Nephron progenitor cell (in vitro differentiated cells): ENCODE measurements around the gene COA1.

Experiments used
- DNase-seq: peaks from one replicate; pipeline ENCODE4 v3.0.0; 2021
- H3K27ac Mint-ChIP-seq: 2 replicates; pipeline ENCODE4 v1.8.0; 2021; ENCODE audit warnings: mild to moderate bottlenecking, moderate library complexity, mixed read lengths
- H3K27me3 Mint-ChIP-seq: 2 replicates; pipeline ENCODE4 v1.8.0; 2021; ENCODE audit warnings: mild to moderate bottlenecking, low read depth, mixed read lengths; ENCODE audit not compliant: poor library complexity
- H3K36me3 Mint-ChIP-seq: 2 replicates; pipeline ENCODE4 v1.8.0; 2021; ENCODE audit warnings: low read depth, mixed read lengths
- H3K4me1 Mint-ChIP-seq: 2 replicates; pipeline ENCODE4 v1.8.0; 2021; ENCODE audit warnings: mixed read lengths
- H3K4me3 Mint-ChIP-seq: 2 replicates; pipeline ENCODE4 v1.8.0; 2021; ENCODE audit warnings: mild to moderate bottlenecking, moderate library complexity, mixed read lengths
- H3K9me3 Mint-ChIP-seq: 2 replicates; pipeline ENCODE4 v1.8.0; 2021; ENCODE audit warnings: mild to moderate bottlenecking, moderate library complexity, mixed read lengths
- TF ChIP-seq, protein P1 (sequence below): fragments of 200-600 bp; sonication (generic); IDR thresholded peaks from 2 replicates; pipeline ENCODE4 v1.5.0; 2021; ENCODE audit warnings: antibody characterized with exemption

COA1 gene

GRCh38 chr7:43754596-43754995, 25.3 kb upstream of the COA1 start:
- Mint-ChIP-seq H3K4me1 (peaks cover 26% of the 10 kb centered on the region), H3K9me3 (no peaks in the 10 kb centered on the region), H3K27me3 (peaks cover 35% of the 10 kb centered on the region), H3K36me3 (no peaks in the 10 kb centered on the region), H3K4me3 (no peak overlapping the region), H3K27ac (no peak overlapping the region)
- DNase-seq: no peak
- TF ChIP-seq, protein P1, sequence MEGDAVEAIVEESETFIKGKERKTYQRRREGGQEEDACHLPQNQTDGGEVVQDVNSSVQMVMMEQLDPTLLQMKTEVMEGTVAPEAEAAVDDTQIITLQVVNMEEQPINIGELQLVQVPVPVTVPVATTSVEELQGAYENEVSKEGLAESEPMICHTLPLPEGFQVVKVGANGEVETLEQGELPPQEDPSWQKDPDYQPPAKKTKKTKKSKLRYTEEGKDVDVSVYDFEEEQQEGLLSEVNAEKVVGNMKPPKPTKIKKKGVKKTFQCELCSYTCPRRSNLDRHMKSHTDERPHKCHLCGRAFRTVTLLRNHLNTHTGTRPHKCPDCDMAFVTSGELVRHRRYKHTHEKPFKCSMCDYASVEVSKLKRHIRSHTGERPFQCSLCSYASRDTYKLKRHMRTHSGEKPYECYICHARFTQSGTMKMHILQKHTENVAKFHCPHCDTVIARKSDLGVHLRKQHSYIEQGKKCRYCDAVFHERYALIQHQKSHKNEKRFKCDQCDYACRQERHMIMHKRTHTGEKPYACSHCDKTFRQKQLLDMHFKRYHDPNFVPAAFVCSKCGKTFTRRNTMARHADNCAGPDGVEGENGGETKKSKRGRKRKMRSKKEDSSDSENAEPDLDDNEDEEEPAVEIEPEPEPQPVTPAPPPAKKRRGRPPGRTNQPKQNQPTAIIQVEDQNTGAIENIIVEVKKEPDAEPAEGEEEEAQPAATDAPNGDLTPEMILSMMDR: no peak

DNA sequence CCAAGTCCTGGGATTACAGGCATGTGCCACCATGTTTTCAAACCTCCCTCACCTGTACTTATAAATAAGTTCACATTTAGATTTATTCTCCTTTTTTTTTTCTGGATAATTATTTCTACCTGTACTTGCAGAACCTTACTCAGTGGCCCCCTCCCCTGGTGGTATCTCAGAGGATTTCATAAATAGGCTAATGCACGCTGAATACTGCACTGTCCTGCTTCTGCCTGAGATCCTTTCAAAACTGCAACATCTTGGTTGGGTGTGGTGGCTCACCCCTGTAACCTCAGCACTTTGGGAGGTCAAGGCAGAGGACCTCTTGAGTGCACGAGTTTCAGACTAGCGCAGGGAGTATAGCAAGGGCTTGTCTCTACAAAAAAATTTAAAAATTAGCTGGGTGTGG, 24.5 kb upstream of the COA1 start:
- Mint-ChIP-seq H3K4me3 (no peak overlapping the region), H3K27me3 (peaks cover 28% of the 10 kb centered on the region), H3K27ac (no peak overlapping the region), H3K4me1 (peaks cover 21% of the 10 kb centered on the region), H3K36me3 (no peaks in the 10 kb centered on the region), H3K9me3 (no peaks in the 10 kb centered on the region)
- TF ChIP-seq, protein P1: no peak
- DNase-seq: no peak

GRCh38 chr7:43753271-43753810, 24.0 kb upstream of the COA1 start:
- Mint-ChIP-seq H3K9me3 (no peaks in the 10 kb centered on the region), H3K27ac (no peak overlapping the region), H3K4me3 (no peak overlapping the region), H3K36me3 (no peaks in the 10 kb centered on the region), H3K4me1 (peaks cover 21% of the 10 kb centered on the region), H3K27me3 (peaks cover 28% of the 10 kb centered on the region)
- DNase-seq: no peak
- TF ChIP-seq, protein P1: no peak

- Mint-ChIP-seq H3K4me1 (peaks cover 14% of the 10 kb centered on the region), H3K27me3 (peaks cover 21% of the 10 kb centered on the region), H3K27ac (no peak overlapping the region), H3K4me3 (no peak overlapping the region), H3K36me3 (no peaks in the 10 kb centered on the region), H3K9me3 (no peaks in the 10 kb centered on the region)
- DNase-seq: no peak
- TF ChIP-seq, protein P1: no peak
Measured at GRCh38 chr7:43752411-43752810, 23.1 kb upstream of the COA1 start.

DNA sequence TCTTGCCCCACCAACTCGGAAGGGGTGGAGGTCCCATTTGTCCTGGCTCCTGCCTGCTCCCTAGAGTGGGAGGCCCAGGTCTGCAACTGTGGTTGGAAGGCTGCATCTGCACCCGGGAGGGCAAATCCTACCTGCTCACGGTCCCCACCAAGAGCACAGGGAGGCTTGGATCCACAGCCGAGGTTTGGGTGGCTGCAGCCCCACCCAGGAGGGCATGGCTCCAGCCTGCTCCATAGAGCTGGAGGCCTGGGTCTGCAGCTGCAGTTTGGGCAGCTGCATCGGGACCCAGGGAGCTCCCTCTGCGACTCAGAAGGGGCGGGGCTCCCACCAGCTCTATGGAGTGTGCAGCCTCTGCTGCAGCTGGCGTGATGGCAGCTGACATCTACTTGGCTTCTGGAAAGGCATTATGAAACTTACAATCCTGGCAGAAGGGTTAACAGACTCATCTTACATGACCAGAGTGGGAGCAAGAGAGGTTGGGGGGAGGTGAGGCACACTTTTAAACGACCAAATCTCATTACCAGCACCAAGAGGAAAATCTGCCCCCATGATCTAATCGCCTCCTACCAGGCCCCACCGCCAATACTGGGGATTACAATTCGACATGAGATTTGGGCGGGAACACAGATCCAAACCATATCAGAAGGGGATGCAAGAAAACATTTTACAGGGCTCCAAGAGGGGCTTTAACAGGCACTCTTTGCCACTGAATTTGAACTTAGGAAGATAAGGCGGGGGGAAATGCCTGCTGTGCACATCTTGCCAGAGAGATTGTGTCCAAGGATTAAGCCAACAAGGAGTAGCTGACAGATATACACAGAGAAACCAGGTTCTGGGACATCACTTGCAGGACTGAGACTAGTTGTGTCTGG, 20.9 kb upstream of the COA1 start:
- Mint-ChIP-seq H3K4me1 (peaks cover 7% of the 10 kb centered on the region), H3K27ac (no peak overlapping the region), H3K27me3 (peaks cover 8% of the 10 kb centered on the region), H3K4me3 (no peak overlapping the region), H3K9me3 (no peaks in the 10 kb centered on the region), H3K36me3 (no peaks in the 10 kb centered on the region)
- peak; percentile 23 for DNase-seq
- TF ChIP-seq, protein P1: no peak
